HG02885 (cell line): ENCODE results near the gene TULP3.

Source experiments
- ATAC-seq: cut with Tn5 transposase; IDR thresholded peaks from one replicate; pipeline ENCODE4 v1.9.1; 2021; ENCODE audit warnings: mild to moderate bottlenecking; ENCODE audit not compliant: unreplicated experiment, poor library complexity

TULP3 gene

DNA sequence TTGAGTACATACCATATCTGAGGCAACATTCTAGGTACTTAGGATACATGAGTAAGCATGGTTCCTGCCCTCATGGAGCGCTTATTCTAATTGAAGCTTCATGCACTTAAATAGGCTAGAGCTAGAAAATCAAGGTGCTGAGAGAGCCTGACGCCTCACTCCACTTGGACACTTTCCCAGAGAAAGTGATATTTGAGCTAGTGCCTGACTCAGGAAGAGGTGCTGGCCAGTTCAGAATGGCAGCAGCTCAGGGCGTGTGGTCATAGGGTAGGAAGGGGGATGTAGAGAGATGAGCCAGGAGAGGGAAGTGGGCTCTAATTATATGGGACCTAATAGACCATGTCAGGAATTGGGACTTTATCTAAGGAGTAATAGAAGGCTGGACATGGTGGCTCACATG lies 33.3 kb downstream of the TULP3 start:
- ATAC-seq: no peak

DNA sequence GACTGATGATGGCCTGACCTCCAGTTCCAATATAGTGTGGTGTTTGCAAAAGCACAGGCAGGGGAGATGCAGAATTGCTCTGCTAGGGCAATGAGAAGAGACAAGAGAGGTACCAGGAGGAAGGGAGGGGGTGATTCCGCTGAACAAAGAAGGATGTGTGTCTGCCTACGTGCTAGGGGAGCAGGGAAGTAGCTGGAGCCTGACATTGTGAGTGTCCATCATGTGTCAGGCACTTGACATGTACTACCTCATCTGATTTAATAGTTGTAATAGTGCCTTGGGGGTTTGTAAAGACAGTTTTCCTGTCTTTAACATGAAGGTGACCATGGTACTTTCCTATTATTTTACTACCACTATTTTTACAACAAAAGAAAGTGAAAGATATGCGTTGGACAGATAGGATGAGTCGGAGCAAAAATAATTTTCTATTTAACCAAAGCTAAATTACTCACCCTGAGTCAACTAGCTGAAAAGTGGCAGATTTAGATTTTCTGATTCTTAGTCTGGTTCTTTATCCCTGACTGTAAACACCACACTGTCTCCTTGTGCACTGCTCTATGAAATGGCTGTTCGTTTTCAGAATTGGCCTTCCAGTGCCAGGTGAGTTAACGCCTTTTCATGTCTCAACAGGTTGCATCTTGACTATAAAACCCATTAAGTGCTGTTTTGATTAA lies 34.8 kb downstream of the TULP3 start:
- ATAC-seq: no peak

DNA sequence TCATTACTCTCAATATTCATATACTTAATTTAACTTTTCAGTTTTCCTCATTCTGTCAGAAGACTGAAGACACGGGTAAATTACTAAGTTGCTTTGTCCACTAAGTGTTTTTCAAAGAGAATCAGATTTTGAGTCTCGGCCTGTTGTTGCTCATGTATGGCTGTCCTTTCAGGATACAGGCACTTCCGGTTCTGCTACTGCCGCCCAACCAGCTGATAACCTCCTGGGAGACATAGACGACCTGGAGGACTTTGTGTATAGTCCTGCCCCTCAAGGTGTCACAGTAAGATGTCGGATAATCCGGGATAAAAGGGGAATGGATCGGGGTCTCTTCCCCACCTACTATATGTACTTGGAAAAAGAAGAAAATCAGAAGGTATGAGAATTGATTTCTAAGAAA lies 40.2 kb downstream of the TULP3 start:
- ATAC-seq: no peak

DNA sequence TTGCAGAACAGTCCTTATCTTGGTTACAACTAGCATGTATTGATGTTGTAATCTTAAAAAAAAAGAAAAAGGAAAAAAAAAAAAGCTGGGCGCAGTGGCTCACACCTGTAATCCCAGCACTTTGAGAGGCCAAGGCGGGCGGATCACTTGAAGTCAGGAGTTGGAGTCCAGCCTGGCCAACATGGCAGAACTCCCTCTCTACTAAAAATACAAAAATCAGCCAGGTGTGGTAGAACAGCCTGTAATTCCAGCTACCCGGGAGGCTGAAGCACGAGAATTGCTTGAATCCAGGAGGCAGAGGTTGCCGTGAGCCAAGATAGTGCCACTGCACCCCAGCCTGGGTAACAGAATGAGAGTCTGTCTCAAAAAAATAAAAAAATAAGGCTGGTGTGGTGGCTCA lies 42.9 kb downstream of the TULP3 start:
- no peak for ATAC-seq

DNA sequence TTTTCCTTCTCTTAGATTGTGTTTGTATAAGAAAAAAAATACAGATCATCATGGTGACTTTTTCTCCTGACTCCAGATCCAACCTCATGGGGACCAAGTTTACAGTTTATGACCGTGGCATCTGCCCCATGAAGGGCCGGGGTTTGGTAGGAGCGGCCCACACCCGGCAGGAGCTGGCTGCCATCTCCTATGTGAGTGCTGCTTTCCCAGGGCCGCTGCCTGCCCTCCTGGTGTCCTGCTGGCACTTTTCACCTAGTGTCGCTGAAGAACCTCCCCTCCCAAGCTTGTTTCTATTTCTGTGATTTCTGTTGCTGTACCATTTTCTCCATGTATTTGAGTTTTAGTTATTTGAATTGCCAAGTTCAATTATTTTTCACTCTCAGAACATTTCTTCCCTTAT lies 43.7 kb downstream of the TULP3 start:
- no peak for ATAC-seq

DNA sequence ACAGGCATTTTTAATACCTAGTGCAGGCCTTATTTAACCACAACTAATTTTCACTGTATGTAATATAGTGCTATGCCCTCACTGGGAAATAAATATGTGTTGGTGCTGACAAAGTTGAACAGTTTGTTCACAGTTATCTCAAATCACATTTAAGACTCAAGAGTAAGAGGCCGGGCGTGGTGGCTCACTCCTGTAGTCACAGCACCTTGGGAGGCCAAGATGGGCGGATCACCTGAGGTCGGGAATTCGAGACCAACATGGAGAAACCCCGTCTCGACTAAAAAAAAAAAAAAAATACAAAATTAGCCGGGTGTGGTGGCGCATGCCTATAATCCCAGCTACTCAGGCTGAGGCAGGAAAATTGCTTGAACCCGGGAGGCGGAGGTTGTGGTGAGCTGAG lies 45.6 kb downstream of the TULP3 start:
- no peak for ATAC-seq

DNA sequence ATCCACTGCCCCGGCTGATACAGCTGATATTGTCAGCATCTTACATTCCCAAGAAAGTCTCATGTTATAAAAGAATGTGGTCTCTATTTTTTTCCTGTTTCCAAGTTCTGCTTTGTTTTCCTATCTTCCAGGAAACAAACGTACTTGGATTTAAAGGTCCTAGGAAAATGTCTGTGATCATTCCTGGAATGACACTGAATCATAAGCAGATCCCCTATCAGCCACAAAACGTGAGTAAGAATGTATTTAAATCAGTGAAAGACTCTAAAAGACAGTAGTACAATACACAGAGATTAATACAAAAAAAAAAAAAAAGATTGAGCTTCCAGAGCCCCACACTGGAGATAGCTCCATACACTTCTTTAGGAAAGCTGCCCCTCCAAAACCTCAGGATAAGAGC lies 46.8 kb downstream of the TULP3 start:
- ATAC-seq: no peak

DNA sequence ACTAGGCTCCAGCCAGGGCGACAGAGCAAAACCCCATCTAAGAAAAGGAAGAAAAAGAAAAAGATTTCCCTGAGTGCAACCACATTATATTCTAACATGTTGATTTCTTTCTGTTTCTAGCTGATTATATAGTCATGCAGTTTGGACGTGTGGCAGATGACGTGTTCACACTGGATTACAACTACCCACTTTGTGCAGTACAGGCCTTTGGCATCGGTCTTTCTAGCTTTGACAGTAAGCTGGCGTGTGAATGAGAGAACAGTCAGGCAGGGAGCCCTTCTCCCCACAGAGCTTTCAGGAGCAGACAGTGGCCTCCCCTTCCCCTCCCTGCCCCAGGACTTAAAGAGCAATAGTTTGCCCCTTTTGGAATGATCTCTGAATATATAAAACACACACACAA lies 48.5 kb downstream of the TULP3 start:
- ATAC-seq: no peak

DNA sequence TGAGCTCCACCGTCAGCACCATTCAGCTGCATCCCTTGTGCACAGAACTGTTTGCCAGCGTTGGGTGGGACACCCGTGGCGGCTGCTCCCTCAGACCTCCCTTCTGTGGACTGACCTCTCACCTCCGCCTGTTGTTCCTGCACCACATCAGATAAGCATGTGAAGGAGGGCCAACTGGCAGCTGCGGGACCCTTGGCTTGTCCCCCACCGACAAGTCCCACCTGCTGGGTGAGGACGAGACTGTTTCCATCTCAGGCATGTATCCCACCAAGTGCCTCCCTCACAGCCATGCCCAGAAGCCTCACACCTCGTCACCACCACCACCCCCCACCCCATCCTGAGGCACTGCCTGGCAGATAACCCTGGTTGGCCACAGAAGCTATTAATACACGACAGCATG lies 49.9 kb downstream of the TULP3 start:
- no peak for ATAC-seq

DNA sequence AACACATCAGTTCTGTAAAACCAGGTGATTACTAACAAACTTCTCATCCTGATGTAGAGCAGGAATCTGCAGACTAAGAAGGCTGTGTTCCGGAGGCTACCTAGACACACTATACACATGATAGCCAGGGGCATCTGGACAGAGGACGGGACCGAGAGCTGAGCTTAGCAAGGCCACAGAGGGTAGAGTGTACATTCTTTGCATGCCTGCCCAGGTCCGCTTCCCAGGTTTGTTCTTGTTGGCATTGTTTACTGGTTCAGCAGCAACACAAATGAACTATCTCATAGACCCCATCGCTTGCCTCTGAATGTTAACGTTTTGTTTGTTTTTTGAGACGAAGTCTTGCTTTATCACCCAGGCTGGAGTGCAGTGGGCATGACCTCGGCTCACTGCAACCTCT lies 50.8 kb downstream of the TULP3 start:
- ATAC-seq: no peak

DNA sequence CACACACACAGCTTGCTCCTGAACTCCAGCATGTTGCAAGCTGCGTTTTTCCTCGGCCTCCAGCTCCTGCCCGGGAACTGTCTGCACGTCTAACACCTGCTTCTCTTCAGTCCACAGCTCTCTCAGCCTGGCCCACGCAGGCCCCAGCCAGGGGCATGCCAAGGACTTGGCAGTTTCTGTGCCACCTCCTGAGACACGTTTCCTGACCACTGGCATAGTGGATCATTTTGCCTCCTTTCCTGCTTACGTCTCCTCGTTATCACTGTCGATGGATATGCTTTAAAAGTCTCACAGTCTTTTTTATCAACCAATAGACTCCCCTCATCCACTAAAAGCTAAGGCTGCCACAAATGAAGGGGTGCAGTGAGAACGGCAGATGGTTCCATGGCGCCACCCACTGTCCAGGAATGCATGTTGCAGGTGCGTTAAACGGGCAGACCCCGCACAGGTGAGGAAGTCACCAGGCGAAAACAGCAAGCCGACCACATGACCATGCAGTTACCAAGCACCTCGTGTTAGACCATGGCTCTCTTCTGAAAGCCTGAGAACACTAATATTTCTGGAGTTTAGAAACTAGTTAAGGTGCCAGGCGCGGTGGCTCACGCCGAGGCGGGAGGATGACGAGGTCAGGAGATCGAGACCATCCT lies 53.8 kb downstream of the TULP3 start:
- no peak for ATAC-seq

DNA sequence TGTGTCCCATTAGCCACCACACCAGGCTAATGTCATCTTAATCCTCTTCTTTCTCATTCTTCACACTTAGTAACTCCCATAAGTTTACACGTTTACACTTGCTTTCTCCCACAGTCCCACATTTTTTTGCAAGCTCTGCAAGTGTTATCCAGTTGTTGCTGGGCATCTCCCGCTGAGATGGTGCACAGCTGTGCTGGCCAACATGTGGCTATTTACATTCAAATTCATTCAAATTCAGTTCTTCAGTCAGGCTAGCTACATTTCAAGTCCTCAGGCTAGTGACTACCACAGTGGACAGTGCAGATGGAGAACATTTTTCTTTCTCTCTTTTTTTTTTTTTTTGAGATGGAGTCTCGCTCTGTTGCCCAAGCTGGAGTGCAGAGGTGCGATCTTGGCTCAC lies 58.7 kb downstream of the TULP3 start:
- no peak for ATAC-seq

DNA sequence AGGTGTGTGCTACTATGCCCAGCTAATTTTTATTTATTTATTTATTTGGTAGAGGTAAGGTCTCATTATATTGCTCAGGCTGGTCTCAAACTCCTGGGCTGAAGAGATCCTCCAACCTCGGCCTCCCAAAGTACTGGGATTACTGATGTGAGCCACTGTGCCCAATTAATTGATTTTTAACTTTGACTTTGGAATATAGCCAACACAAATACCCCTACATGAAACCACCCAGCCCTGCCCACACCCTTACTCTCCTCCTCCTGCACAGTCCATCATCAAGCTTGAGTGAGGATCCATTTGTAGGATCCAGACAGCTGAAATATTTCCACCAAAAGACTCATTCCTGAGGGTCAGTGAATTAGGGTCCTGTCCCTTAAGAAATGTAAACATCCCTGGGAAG lies 65.2 kb downstream of the TULP3 start:
- no peak for ATAC-seq

DNA sequence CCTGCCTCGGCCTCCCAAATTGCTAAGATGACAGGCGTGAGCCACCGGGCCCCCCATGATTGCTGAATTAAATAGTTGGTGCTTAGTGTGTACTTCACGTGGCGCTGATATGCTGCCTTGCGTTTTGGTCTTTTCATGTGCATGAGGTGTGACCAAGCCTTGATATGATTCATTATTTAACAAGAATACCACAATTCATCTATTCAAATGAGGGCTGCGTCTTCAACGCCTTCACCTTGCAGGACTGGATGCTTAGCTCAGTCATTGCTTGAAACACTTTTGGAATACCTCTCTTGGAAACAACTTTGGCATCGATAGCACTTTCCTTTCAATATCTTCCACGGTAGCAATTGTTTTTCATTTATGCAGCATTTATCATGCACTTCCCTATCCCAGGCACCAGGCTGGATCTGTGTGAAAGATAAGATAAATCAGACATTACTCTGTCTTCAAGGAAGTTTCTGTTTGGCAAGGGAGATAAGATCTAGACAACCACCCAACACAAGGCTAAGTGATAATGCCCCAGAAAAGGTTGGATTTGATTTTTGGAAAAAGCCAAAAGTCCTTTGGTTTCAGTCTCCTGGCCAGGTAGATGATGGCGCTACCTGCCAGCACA lies 67.2 kb downstream of the TULP3 start:
- no peak for ATAC-seq

DNA sequence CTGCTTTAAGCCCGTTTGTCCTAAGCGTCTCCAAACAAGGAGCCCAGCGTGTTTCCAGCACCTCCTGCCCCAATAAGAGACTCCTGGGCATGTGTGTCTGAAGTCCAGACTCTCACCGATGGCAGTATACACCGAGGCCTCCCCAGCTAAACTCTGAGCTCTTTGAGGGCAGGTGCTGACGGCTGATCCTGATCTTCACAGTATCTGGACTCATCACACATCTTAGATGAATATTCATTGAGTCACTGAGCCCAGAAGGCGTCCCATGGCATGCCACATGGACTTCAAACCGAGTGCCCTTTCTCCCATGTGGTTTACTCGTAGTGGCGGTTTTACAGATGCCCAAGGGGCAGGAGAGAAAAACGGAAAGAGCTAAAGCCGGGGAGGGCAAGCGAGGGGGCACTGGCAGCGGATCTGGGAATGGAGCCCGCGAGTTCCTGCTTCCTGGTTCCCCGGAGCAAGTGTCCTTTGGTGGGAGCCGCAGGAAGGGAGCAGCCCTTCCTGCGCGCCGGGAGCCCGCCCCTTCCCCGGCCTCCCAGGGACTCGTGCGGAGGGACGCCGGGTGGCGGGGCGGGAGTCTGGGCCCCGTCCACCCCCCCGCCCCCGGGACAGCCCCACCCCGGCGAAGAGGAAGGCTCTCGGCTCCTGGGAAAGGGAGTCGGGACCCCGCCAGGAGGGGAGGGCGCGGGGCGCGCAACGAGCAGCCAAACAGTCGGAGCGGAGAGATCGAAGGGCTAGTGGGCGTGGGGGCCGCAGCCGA lies 67.9 kb downstream of the TULP3 start:
- peak; percentile 21 for ATAC-seq

DNA sequence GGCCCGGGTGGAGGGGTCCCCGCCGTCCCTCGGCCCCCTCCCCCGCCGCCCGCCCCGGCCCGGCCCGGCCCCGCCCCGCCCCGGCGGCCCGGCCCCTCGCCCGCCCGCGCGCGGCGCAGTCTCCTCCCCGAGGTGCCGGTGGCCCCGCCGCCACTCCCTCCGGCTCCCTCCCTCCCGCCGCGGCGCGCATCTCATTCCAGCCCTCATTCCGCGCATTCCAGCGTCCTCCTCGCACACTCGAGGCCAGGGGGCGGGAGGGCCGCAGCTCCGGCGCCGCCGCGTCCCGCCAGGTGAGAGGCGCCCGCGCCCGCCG lies 68.5 kb downstream of the TULP3 start, which contains the start of gene TEAD4:
TSS of gene TEAD4 (plus strand) at position 206 of the 313 bp plus-strand sequence.
- peak; percentile 44 for ATAC-seq

DNA sequence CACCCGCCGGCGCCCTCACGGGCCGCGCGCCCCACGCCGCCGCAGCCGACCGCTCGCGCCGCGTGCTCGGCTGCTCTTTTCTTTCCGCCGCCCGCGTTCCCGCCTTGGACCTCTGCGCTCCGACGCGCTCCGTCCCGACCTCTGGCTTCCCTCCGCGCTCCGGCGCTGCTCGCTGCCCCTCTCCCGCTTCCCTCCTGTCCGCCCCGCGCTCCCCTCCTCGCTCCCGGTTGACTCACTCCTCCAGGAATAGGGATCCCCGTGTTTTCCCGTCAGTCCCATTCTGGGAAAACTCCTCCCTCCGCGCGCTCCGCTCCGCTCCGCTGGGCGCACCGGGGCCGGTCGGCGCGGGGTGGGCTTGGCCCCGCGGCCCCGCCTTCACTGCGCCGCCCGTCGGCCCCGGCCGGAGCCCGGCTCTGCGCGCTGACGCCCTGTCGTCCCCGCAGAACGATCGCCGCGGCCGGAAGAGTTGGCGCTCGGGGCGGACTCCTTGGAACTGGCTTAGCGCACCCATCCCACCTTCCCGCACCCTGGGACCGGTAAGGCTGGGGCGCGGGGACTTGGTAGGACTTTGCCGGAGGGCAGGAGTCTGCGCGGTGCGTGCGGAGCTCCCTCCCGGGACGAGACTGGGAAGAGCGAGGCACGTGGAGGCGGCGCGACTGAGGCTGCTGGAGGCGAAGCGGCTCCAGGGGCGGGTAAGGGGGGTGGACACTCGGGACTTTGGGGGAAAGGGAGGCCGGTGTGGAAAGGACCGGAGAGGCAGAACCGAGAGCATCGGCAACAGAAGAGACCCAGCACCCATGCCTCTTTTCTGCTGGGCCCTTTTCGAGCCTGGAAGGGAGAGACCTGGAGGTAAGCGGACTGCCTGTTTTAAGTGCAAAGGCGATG lies 69.1 kb downstream of the TULP3 start:
- ATAC-seq: peak; percentile 56

DNA sequence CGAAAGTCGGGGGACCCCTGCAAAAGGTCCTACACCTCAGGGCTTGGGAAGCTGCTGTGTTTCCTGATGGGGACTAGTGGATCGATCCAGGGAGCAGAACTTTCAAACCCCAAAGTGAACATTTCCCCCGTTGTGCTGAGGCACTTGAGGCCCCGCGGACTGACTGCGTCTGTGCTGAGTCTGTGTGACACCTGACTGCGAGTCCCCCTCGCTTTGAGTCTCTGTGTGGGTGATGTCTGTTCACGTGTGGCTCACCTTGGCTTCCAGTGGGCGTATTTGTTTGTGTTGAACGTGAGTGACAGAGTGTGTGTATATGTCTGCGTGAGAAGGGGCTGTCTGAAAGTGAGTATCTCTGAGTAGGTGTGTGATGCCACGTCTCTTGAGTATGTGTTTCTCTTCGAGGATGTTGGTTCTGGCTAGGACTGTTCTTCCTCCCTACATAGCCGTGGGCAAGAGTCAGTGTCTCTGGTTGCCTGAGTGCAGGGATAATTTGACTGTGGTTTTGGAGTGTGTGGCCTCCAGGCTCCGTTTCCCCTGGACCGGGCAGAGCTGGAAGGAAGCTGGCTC lies 69.8 kb downstream of the TULP3 start:
- no peak for ATAC-seq

DNA sequence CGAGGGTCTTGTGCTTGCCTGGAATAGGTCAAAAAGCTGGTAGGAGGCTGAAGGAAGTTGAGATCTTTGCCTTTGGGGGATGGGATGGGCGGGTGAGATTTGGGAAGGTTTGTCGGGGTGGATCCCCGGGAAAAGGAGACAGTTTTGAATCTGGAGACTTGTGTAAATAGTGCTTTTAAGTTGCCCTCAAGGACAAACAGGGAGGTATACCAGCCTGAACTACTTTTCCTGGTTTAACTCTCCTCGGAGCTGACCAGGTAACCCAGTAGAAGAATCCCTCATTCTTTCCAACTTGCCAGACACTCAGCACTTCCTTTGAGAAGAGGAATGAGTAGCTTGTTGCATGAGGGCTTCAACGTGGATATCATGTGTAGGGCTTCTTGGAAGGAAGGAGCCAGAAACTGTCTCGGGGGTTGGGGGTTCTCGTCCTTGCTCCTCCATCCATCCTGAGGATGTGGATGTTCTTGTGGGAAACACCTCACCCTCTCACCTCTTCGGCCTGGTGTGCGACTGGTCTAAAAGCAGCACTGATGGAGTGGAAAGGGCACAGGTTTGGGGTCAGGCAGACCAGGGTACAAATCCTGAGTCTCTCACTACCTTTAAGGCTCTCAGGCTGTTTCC lies 70.4 kb downstream of the TULP3 start:
- no peak for ATAC-seq

DNA sequence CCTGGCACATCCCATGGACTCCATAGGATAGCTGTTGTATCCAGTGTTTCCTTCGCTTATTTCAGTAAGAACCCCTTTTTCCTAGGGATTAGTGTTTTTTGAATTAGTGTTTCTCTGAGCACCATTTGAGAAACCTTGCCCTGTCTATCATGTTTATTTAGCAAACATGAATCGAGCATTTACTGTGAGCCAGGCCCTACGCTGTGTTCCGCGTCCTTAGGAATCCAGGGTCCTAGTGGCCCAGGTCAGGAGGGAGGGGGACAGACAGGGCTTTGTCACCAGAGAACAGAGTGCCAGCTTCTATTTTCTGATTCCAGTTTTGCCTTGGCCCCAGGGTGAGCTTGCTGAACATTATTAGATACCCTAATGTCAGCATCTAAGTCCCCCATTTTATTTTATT lies 71.0 kb downstream of the TULP3 start:
- ATAC-seq: no peak
